ENCODE measurements around the gene JADE1.
A peak's percentile ranks its signal among the peaks of the same experiment; 100 is the strongest.

The JADE1 gene

GRCh38 chr4:128810331-128810870 lies 901 bp downstream of the JADE1 start:
- no peak for TF ChIP-seq CTCF (IDR thresholded peaks at IDR 0.05; ENCODE audit: low read depth, low read length, missing control alignments)
- no peak for DNase-seq (ENCODE audit: low read depth)
- H3K4me3 ChIP-seq (ENCODE audit: low read depth, low read length): peak overlapping the region; percentile 59

GRCh38 chr4:128810871-128811570 lies 1.5 kb downstream of the JADE1 start:
- peak overlapping the region; percentile 59 for H3K4me3 ChIP-seq (ENCODE audit: low read depth, low read length)
- DNase-seq (ENCODE audit: low read depth): no peak
- no peak for TF ChIP-seq CTCF (IDR thresholded peaks at IDR 0.05; ENCODE audit: low read depth, low read length, missing control alignments)

GRCh38 chr4:128811571-128812441 lies 2.3 kb downstream of the JADE1 start:
- H3K4me3 ChIP-seq (ENCODE audit: low read depth, low read length): peak overlapping the region; percentile 59
- no peak for TF ChIP-seq CTCF (IDR thresholded peaks at IDR 0.05; ENCODE audit: low read depth, low read length, missing control alignments)
- DNase-seq (ENCODE audit: low read depth): no peak

GRCh38 chr4:128812442-128813235 lies 3.1 kb downstream of the JADE1 start:
- no peak for TF ChIP-seq CTCF (IDR thresholded peaks at IDR 0.05; ENCODE audit: low read depth, low read length, missing control alignments)
- H3K4me3 ChIP-seq (ENCODE audit: low read depth, low read length): peak overlapping the region; percentile 59
- no peak for DNase-seq (ENCODE audit: low read depth)

GRCh38 chr4:128813965-128814364 lies 4.5 kb downstream of the JADE1 start:
- DNase-seq (ENCODE audit: low read depth): no peak
- TF ChIP-seq CTCF (IDR thresholded peaks at IDR 0.05; ENCODE audit: low read depth, low read length, missing control alignments): no peak
- H3K4me3 ChIP-seq (ENCODE audit: low read depth, low read length): no peak overlapping the region

- TF ChIP-seq CTCF (IDR thresholded peaks at IDR 0.05; ENCODE audit: low read depth, low read length, missing control alignments): no peak
- H3K4me3 ChIP-seq (ENCODE audit: low read depth, low read length): no peak overlapping the region
- DNase-seq (ENCODE audit: low read depth): no peak
Measured at GRCh38 chr4:128818442-128818841, 8.9 kb downstream of the JADE1 start.
